Testis (tissue), 2 donors: ENCODE data around the gene ZKSCAN5.

Source experiments
- CTCF ChIP-seq, 3 experiments: fragments of 450-650 bp in 2 of 3; fragments of 200-600 bp in 1 of 3; sonication (generic) in 1 of 3; IDR thresholded peaks; one replicate each; pipeline ENCODE4 v1.5.1; 2016 to 2019; ENCODE audit warnings: antibody characterized with exemption in 3 of 3, mild to moderate bottlenecking in 2 of 3, moderate library complexity in 1 of 3
- POLR2A ChIP-seq: fragments of 450-650 bp; IDR thresholded peaks from one replicate; pipeline ENCODE4 v1.6.1; 2017; ENCODE audit warnings: antibody characterized with exemption, mild to moderate bottlenecking, moderate library complexity

- TF ChIP-seq POLR2A (no peak), CTCF (IDR thresholded peaks at IDR 0.05) (no peak)
Observed at GRCh38 chr7:99498546-99498944, 5.9 kb upstream of the ZKSCAN5 start.
